HG02623 (cell line): Measurements from ENCODE around the gene CD164L2.

ENCODE experiments used
- ATAC-seq: cut with Tn5 transposase; IDR thresholded peaks from one replicate; pipeline ENCODE4 v1.9.1; 2021; ENCODE audit warnings: moderate library complexity; ENCODE audit not compliant: unreplicated experiment

CD164L2 gene

DNA sequence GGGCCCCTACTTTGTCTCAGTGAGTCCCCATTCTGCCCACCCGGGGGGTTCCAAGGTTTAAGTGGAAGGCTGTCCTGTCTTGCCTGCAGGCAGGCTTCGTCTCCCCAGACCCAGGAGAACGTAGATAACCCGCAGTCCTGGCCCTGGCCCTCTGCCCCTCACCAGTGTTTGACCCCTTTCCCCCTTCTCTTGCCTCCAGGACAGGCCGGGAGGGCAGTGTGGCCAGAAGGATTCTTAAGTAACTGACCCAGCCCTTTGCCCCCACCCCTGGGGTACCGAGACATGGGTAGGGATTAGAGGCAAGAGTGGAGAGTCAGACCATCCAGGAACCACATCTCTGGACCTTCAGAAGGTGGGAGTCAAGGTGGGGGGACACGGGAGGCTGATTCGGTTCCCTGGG, 52.3 kb downstream of the CD164L2 start:
- no peak for ATAC-seq
